Parathyroid adenoma (tissue), 2 donors: ENCODE measurements around the gene ERC1.

Experiments
- H2AFZ ChIP-seq: fragments of 300-600 bp; sonication (generic); one replicate; pipeline ENCODE4 v1.7.0; 2017; ENCODE audit warnings: antibody characterized with exemption, mild to moderate bottlenecking
- H3K27ac ChIP-seq: fragments of 300-600 bp; sonication (generic); one replicate; pipeline ENCODE4 v1.7.0; 2017
- H3K27me3 ChIP-seq: fragments of 300-600 bp; sonication (generic); one replicate; pipeline ENCODE4 v1.7.0; 2017; ENCODE audit warnings: low read length; ENCODE audit not compliant: control insufficient read depth, insufficient read depth
- H3K36me3 ChIP-seq: fragments of 300-600 bp; sonication (generic); one replicate; pipeline ENCODE4 v1.7.0; 2017; ENCODE audit warnings: low read length; ENCODE audit not compliant: control insufficient read depth, insufficient read depth
- H3K4me1 ChIP-seq: fragments of 300-600 bp; sonication (generic); one replicate; pipeline ENCODE4 v1.7.0; 2017; ENCODE audit warnings: control low read depth
- H3K4me2 ChIP-seq: fragments of 300-600 bp; sonication (generic); one replicate; pipeline ENCODE4 v1.7.0; 2017; ENCODE audit warnings: low read length
- H3K4me3 ChIP-seq: fragments of 300-600 bp; sonication (generic); one replicate; pipeline ENCODE4 v1.7.0; 2017; ENCODE audit warnings: low read depth, low read length
- H3K79me2 ChIP-seq: fragments of 300-600 bp; sonication (generic); one replicate; pipeline ENCODE4 v1.7.0; 2017; ENCODE audit warnings: control low read depth
- H3K9ac ChIP-seq: fragments of 300-600 bp; sonication (generic); one replicate; pipeline ENCODE4 v1.7.0; 2017; ENCODE audit warnings: mild to moderate bottlenecking
- H3K9me3 ChIP-seq: fragments of 300-600 bp; sonication (generic); one replicate; pipeline ENCODE4 v1.7.0; 2017; ENCODE audit warnings: low read length; ENCODE audit not compliant: control insufficient read depth
- TF ChIP-seq, protein P1 (sequence below): fragments of 300-600 bp; sonication (generic); IDR thresholded peaks from one replicate; pipeline ENCODE4 v1.7.0; 2017; ENCODE audit warnings: antibody characterized with exemption, mild to moderate bottlenecking
- donor health status: primary hyperparathyroidism.

Gene ERC1

DNA sequence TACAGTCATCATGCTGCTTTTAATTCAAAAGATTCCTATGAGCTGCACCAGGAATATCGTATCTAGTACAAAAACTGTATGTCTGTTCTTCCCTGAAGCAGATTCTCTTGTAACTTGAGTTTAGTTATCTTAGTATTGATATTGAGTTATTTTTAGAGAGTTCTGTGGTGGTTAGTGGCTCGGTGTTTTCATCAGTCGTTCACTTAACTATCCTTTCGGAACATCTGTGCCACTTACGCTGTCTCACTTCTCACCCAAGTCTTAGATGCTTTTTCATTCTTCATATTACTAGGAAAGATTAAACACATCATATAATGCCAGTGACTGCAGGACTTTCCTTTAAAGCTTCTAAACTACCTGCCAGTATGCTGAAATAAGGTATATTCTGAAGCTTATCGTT lies 352.4 kb downstream of the ERC1 start:
- TF ChIP-seq, protein P1, sequence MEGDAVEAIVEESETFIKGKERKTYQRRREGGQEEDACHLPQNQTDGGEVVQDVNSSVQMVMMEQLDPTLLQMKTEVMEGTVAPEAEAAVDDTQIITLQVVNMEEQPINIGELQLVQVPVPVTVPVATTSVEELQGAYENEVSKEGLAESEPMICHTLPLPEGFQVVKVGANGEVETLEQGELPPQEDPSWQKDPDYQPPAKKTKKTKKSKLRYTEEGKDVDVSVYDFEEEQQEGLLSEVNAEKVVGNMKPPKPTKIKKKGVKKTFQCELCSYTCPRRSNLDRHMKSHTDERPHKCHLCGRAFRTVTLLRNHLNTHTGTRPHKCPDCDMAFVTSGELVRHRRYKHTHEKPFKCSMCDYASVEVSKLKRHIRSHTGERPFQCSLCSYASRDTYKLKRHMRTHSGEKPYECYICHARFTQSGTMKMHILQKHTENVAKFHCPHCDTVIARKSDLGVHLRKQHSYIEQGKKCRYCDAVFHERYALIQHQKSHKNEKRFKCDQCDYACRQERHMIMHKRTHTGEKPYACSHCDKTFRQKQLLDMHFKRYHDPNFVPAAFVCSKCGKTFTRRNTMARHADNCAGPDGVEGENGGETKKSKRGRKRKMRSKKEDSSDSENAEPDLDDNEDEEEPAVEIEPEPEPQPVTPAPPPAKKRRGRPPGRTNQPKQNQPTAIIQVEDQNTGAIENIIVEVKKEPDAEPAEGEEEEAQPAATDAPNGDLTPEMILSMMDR, result no peak
- Histone ChIP-seq H3K4me2 (no peak overlapping the region), H3K4me3 (no peak overlapping the region)

DNA sequence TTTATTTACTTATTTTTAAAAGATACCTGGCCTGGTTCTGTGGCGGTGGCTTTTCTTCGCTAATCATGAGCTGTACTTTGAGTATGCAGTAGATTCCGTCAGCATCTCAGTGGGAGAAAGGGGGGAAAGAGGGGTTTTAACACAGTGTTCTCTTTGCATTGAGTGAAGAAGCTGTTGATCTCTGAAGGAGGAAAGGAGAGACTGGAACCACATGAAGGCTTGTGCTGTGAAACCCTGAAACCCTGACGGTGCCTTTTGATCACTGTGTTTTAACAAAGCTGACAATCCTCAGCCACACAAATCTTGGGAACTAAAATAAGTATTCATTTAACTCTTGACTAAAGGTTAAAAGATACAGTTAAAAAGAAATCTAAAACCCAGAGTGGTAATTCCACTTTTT lies 353.2 kb downstream of the ERC1 start:
- no peaks in the 10 kb centered on the region for H3K27me3 ChIP-seq
- H3K9me3 ChIP-seq, result no peaks in the 10 kb centered on the region
- no peaks in the 10 kb centered on the region for H3K4me1 ChIP-seq
- H3K79me2 ChIP-seq, result no peaks in the 10 kb centered on the region
- no peak overlapping the region for H3K27ac ChIP-seq
- H3K4me3 ChIP-seq, result no peak overlapping the region
- no peaks in the 10 kb centered on the region for H3K36me3 ChIP-seq
- no peak overlapping the region for H2AFZ ChIP-seq
- no peak overlapping the region for H3K9ac ChIP-seq
- TF ChIP-seq, protein P1, result no peak
- no peak overlapping the region for H3K4me2 ChIP-seq

More for the DNA sequence above, 352.4 kb downstream of the ERC1 start:
- Histone ChIP-seq H3K79me2 (no peaks in the 10 kb centered on the region), H3K27me3 (no peaks in the 10 kb centered on the region), H3K36me3 (no peaks in the 10 kb centered on the region), H2AFZ (no peak overlapping the region), H3K4me1 (peaks cover 7% of the 10 kb centered on the region), H3K9ac (no peak overlapping the region), H3K9me3 (no peaks in the 10 kb centered on the region), H3K27ac (no peak overlapping the region)

DNA sequence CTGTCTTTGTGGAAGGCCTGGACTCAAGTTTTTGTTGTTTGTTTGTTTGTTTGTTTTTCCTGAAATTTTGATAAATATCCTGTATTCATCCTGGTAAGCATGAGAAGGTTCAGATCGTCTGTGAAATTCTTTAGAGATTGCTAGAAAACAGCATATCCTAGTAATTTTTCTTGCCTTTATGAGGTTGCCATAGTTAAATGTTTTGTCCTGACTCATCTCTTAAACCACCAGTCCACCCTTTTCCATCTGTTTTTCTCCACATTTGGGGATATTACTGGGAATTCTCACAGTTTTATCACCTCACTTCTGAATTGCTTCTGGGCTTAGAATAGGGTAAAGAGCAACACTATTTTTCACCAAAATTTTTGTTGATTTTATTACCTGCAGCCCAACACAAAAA lies 355.1 kb downstream of the ERC1 start:
- H3K4me3 ChIP-seq, result no peak overlapping the region

DNA sequence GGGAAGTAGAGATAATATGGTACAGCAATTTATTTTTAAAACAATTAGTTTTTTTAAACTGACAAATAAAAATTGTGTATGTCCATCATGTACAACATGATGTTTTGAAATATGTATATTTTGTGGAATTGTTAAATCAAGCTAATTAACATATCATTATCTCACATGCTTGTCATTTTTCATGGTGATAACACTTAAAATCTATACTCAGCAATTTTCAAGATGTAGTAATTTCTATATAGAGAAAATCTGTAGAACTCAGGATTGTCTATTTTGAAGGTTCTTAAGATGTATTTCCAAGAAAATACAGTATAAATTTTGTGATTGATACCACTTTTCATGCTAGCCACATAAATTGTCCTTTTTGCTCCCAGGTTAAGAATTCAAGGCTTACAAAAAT lies 356.3 kb downstream of the ERC1 start:
- Histone ChIP-seq H3K4me2 (no peak overlapping the region), H3K4me1 (peaks cover 5% of the 10 kb centered on the region), H3K4me3 (no peak overlapping the region), H2AFZ (no peak overlapping the region), H3K79me2 (peaks cover 4% of the 10 kb centered on the region), H3K36me3 (no peaks in the 10 kb centered on the region), H3K9me3 (no peaks in the 10 kb centered on the region), H3K27ac (no peak overlapping the region), H3K27me3 (no peaks in the 10 kb centered on the region), H3K9ac (no peak overlapping the region)
- TF ChIP-seq, protein P1, result no peak

More for the DNA sequence above, 355.1 kb downstream of the ERC1 start:
- Histone ChIP-seq H3K27ac (no peak overlapping the region), H2AFZ (no peak overlapping the region), H3K27me3 (no peaks in the 10 kb centered on the region), H3K4me2 (no peak overlapping the region), H3K4me1 (peaks cover 5% of the 10 kb centered on the region), H3K36me3 (no peaks in the 10 kb centered on the region), H3K9me3 (no peaks in the 10 kb centered on the region), H3K79me2 (peaks cover 2% of the 10 kb centered on the region), H3K9ac (no peak overlapping the region)
- TF ChIP-seq, protein P1, result no peak

DNA sequence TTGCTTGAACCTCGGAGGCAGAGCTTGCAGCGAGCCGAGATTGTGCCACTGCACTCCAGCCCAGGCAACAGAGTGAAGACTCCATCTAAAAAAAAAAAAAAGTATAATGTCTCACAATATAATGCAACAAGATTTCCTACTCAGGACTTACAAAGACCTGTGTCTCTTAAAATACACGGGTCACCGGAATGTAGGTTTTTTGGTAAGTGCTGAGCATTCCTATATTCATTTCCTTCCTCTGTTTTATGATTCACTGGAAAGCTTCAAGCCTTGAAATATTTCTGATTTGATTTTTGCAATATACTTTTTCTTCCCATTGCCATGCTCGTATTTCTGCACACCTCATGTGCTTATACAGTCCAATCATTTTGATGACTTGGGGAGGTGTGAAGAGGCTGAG lies 357.6 kb downstream of the ERC1 start:
- Histone ChIP-seq H3K79me2 (peaks cover 4% of the 10 kb centered on the region), H3K27ac (no peak overlapping the region), H2AFZ (no peak overlapping the region), H3K9me3 (no peaks in the 10 kb centered on the region), H3K36me3 (no peaks in the 10 kb centered on the region), H3K27me3 (no peaks in the 10 kb centered on the region), H3K9ac (no peak overlapping the region), H3K4me2 (no peak overlapping the region), H3K4me1 (peaks cover 5% of the 10 kb centered on the region), H3K4me3 (no peak overlapping the region)
- TF ChIP-seq, protein P1, result no peak
